Measurements from ENCODE around the gene SARNP.

DNA sequence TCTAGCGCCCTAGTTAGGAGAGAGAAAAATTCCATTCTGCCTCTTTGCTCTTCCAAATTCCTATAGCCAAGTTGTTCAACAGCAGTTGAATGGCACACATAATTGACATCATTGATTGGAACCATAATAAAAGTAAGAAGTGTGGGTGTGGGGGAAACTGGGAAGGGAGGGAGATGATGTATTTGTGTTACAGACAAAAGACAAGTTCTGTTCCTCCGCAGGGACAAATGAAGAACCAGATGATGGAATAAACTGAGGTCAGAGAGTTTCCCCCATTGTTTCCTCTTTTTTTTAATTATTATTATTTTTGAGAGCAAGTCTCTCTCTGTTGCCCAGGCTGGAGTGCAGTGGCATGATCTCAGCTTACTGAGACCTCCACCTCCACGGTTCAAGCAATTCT is 39.7 kb downstream of the SARNP start:
- TF ChIP-seq, protein P1, sequence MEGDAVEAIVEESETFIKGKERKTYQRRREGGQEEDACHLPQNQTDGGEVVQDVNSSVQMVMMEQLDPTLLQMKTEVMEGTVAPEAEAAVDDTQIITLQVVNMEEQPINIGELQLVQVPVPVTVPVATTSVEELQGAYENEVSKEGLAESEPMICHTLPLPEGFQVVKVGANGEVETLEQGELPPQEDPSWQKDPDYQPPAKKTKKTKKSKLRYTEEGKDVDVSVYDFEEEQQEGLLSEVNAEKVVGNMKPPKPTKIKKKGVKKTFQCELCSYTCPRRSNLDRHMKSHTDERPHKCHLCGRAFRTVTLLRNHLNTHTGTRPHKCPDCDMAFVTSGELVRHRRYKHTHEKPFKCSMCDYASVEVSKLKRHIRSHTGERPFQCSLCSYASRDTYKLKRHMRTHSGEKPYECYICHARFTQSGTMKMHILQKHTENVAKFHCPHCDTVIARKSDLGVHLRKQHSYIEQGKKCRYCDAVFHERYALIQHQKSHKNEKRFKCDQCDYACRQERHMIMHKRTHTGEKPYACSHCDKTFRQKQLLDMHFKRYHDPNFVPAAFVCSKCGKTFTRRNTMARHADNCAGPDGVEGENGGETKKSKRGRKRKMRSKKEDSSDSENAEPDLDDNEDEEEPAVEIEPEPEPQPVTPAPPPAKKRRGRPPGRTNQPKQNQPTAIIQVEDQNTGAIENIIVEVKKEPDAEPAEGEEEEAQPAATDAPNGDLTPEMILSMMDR (IDR thresholded peaks at IDR 0.05): no peak
- TF ChIP-seq POLR2AphosphoS5 (IDR thresholded peaks at IDR 0.05) (no peak), POLR2A (IDR thresholded peaks at IDR 0.05) (no peak), EP300 (IDR thresholded peaks at IDR 0.05) (no peak)
